ENCODE results near the gene ANKRD52. TPM values are rescaled to one million over a fixed set of nuclear protein-coding genes. Genes with fewer than 3 reads are reported as not detected.
A peak's percentile ranks its signal among the peaks of the same experiment; 100 is the strongest.

ANKRD52 gene
- total RNA-seq, 1 donor from 2014 or later: 68.0 TPM

- no peak overlapping the region for H3K27ac Mint-ChIP-seq (ENCODE audit: unreplicated experiment)
- peak; percentile 76 for DNase-seq (ENCODE audit: low read depth, low spot score)
- peaks cover 29% of the 10 kb centered on the region for H3K4me1 Mint-ChIP-seq
- peaks cover 10% of the 10 kb centered on the region for H3K36me3 Mint-ChIP-seq (ENCODE audit: low read depth)
- H3K27me3 Mint-ChIP-seq (ENCODE audit: low read depth): peaks cover 12% of the 10 kb centered on the region
- H3K4me3 Mint-ChIP-seq: peak overlapping the region; percentile 84
- peak; percentile 87 for TF ChIP-seq CTCF (conservative IDR thresholded peaks at IDR 0.05)
- no peaks in the 10 kb centered on the region for H3K9me3 Mint-ChIP-seq
Measured at GRCh38 chr12:56193025-56193578, 65.1 kb downstream of the ANKRD52 start.

- TF ChIP-seq CTCF (conservative IDR thresholded peaks at IDR 0.05): no peak
- Mint-ChIP-seq H3K27ac (ENCODE audit: unreplicated experiment) (no peak overlapping the region), H3K4me1 (peaks cover 34% of the 10 kb centered on the region), H3K4me3 (peak overlapping the region; percentile 84), H3K36me3 (ENCODE audit: low read depth) (peaks cover 10% of the 10 kb centered on the region), H3K9me3 (no peaks in the 10 kb centered on the region), H3K27me3 (ENCODE audit: low read depth) (peaks cover 12% of the 10 kb centered on the region)
- DNase-seq (ENCODE audit: low read depth, low spot score): no peak
Measured at GRCh38 chr12:56192582-56192981, 65.6 kb downstream of the ANKRD52 start.

GRCh38 chr12:56190695-56191155, 67.5 kb downstream of the ANKRD52 start:
- peak; percentile 8 for DNase-seq (ENCODE audit: low read depth, low spot score)
- Mint-ChIP-seq H3K9me3 (no peaks in the 10 kb centered on the region), H3K36me3 (ENCODE audit: low read depth) (peaks cover 15% of the 10 kb centered on the region), H3K4me3 (peak overlapping the region; percentile 100), H3K27ac (ENCODE audit: unreplicated experiment) (no peak overlapping the region), H3K4me1 (peaks cover 45% of the 10 kb centered on the region), H3K27me3 (ENCODE audit: low read depth) (peaks cover 12% of the 10 kb centered on the region)
- TF ChIP-seq CTCF (conservative IDR thresholded peaks at IDR 0.05): no peak

- peak overlapping the region; percentile 100 for H3K4me3 Mint-ChIP-seq
- H3K27ac Mint-ChIP-seq (ENCODE audit: unreplicated experiment): peak overlapping the region; percentile 99
- H3K36me3 Mint-ChIP-seq (ENCODE audit: low read depth): peaks cover 16% of the 10 kb centered on the region
- TF ChIP-seq CTCF (conservative IDR thresholded peaks at IDR 0.05): peak; percentile 8
- peaks cover 45% of the 10 kb centered on the region for H3K4me1 Mint-ChIP-seq
- H3K9me3 Mint-ChIP-seq: no peaks in the 10 kb centered on the region
- peaks cover 12% of the 10 kb centered on the region for H3K27me3 Mint-ChIP-seq (ENCODE audit: low read depth)
- DNase-seq (ENCODE audit: low read depth, low spot score): peak; percentile 97
Measured at GRCh38 chr12:56189918-56190694, 68.1 kb downstream of the ANKRD52 start.

GRCh38 chr12:56189099-56189917, 68.9 kb downstream of the ANKRD52 start, which contains the start of gene SMARCC2:
SMARCC2 (minus strand) TSS chr12:56189483; CDS start chr12:56189461, 22 bp downstream.
- peak; percentile 95 for DNase-seq (ENCODE audit: low read depth, low spot score)
- peaks cover 12% of the 10 kb centered on the region for H3K27me3 Mint-ChIP-seq (ENCODE audit: low read depth)
- H3K27ac Mint-ChIP-seq (ENCODE audit: unreplicated experiment): peak within 1 kb of the TSS; percentile 99
- H3K9me3 Mint-ChIP-seq: no peaks in the 10 kb centered on the region
- H3K4me3 Mint-ChIP-seq: peak within 1 kb of the TSS; percentile 100
- TF ChIP-seq CTCF (conservative IDR thresholded peaks at IDR 0.05): peak; percentile 80
- H3K36me3 Mint-ChIP-seq (ENCODE audit: low read depth): peaks cover 17% of the 10 kb centered on the region
- H3K4me1 Mint-ChIP-seq: peaks cover 45% of the 10 kb centered on the region
